Fibroblast of mammary gland (primary cell): ENCODE results near the gene GIT2.

Source experiments
- DNase-seq: peaks from one replicate; pipeline ENCODE4 v3.0.0-alpha.2; 2010; ENCODE audit warnings: low read depth
- H3K4me3 ChIP-seq: 2 replicates; pipeline ENCODE4 v1.5.1; 2011; ENCODE audit warnings: low read depth, mild to moderate bottlenecking, low read length, moderate library complexity; ENCODE audit not compliant: control insufficient read depth
- CTCF ChIP-seq: conservative IDR thresholded peaks from 2 replicates; pipeline ENCODE4 v1.5.1; 2011; ENCODE audit warnings: low read depth, low read length, inconsistent platforms; ENCODE audit not compliant: control insufficient read depth, insufficient read depth

The GIT2 gene

GRCh38 chr12:109968032-109968420, 28.1 kb downstream of the GIT2 start:
- no peak overlapping the region for H3K4me3 ChIP-seq
- DNase-seq: no peak
- TF ChIP-seq CTCF: no peak

- DNase-seq: no peak
- H3K4me3 ChIP-seq: no peak overlapping the region
- TF ChIP-seq CTCF: no peak
Measured at GRCh38 chr12:109967383-109968031, 28.7 kb downstream of the GIT2 start.

DNA sequence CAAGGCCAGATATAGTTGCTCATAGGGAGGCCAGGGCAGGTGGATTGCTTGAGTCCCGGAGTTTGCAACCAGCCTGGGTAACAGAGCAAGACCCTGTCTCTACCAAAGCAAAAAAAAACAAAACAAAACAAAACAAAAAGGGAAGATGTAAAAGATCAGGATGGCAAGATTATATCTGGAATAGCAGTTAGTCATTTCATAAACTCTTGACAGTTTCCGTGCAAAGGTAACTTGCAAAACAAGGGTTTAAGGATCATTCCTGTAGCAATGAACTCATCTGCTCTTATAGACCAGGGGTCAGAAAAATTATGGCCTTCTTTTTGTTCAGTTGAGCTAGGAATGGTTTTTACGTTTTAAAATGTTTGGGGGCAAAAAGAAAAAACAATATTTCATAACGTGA, 29.6 kb downstream of the GIT2 start:
- no peak for TF ChIP-seq CTCF

DNA sequence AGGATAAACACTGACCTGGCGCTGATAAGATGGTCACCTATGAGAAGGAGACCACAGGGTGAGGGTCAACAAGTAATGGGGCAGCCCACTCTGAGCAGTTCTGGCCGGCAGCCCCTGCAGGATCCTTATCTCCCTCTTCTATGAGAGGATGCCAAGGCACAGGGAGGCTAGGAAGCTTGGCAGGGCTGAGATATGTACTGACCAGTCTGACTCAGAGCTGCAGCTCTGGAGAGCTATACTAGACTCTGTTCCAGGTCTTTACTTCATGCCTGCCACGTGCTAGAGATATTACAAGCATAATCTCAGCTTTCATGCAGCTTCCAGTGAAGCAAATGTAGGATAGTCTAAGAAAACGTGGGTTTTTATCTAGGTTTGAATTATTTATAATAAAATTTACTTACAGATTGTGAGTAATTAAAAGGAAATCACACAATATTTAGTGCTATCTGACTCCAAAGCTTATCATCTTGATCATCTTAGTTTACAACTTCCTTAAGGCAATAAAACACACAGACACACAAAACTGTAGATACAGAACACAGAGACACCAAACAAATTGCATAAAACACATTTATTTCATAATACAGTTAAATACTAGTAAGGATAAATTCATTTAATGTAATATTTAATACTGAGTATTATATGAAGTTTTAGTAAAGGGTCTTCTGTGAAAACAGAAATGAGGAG, 32.3 kb downstream of the GIT2 start:
- H3K4me3 ChIP-seq: no peak overlapping the region
- peak; percentile 63 for DNase-seq
- TF ChIP-seq CTCF: no peak

More for the DNA sequence above, 29.6 kb downstream of the GIT2 start:
- no peak overlapping the region for H3K4me3 ChIP-seq
- no peak for DNase-seq

GRCh38 chr12:109963330-109963729, 32.8 kb downstream of the GIT2 start:
- no peak overlapping the region for H3K4me3 ChIP-seq
- DNase-seq: no peak

DNA sequence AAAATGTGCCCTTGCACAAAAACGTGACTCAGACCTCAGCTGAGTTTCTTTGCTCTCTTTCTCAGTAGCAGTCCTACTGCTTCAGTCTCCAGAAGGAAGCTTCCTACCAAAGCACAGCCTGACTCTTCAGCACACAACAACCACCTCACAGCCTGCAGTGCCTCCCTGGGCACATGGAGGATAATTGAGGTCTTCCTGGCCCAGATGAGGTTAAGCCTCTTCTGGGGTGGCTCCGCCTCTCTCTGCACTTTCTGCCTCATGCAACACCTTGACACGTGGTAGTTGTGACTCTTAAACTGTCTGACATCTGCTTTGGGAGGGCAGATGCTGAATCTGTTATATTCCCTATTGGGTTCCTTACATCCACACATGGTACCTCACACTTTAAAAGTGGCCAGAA, 33.8 kb downstream of the GIT2 start:
- no peak for TF ChIP-seq CTCF
- H3K4me3 ChIP-seq: no peak overlapping the region
- DNase-seq: no peak

More at GRCh38 chr12:109963330-109963729, 32.8 kb downstream of the GIT2 start:
- no peak for TF ChIP-seq CTCF
